ENCODE measurements around the gene CISTR.

CISTR gene

DNA sequence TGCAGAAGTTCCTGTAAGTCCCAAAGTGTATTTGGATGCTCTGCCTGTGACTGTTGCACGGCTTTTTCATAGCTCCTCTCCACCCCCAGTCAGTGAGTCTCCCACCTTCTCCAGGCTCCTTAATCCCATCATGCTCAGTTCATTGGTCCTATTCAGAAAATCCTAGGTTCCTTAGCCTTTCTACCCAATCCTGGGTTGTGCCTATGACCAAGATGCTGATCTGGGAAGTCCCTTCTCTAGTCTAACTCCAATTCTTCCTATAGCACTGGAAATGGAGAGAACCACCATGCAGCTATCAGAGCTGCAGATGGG, 7.7 kb downstream of the CISTR start:
- Histone ChIP-seq H3K27me3 (ENCODE audit: insufficient read depth, low read length) (no peaks in the 10 kb centered on the region), H3K4me3 (ENCODE audit: low read depth, low read length, poor library complexity, severe bottlenecking) (no peak overlapping the region), H3K36me3 (ENCODE audit: insufficient read depth, low read length) (no peaks in the 10 kb centered on the region)

DNA sequence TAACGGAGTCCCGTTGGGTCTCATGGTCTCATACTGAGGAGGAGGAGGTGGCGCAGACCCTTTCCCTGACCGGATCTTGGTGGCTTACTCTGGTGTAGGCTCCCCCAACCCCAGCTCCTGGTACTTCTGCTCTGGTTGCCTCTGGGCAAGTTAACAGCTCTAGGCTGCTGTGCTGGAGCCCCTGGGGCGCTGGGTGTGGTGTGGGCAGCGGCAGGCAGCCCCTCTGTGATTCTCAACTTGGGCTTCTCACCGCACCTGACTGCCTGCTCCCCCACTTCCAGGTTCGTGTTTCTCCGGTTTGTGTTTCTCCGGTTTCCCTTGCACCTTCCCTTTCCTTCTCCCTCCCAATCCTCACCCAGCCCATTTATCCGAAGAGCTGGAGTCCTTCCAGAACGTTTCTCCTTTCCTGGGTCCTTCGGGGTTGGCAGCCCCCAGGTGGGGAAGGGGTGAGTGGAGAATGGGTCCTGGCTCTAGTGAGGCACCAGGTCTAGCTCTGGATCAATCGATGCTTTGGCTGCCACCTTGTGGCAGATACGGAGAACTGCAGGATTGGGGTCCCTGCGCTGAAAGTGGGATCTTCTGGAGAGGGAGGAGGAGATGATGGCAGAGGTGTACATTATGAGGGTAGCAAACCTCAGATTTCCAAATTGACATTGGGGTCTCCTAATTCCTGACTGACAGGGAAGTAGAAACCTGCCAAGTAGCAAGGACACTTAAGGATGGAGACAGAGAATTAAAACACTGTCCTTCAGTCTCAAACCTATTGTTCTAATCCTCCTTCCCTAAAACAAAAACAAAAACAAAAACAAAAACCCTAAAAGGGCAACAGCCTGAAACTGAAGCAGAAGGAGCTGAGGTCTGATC, 8.3 kb downstream of the CISTR start:
- Histone ChIP-seq H3K27ac (ENCODE audit: low read depth, low read length, poor library complexity, severe bottlenecking) (no peak overlapping the region), H3K4me2 (ENCODE audit: low read length) (peak overlapping the region; percentile 29; the same call in 1 of the 2 replicates)

More for the DNA sequence above, 7.7 kb downstream of the CISTR start:
- Histone ChIP-seq H2AFZ (ENCODE audit: low read length) (no peak overlapping the region), H3K27ac (ENCODE audit: low read depth, low read length, poor library complexity, severe bottlenecking) (no peak overlapping the region), H3K79me2 (ENCODE audit: insufficient read depth, low read length) (no peaks in the 10 kb centered on the region), H4K20me1 (ENCODE audit: insufficient read depth, low read length) (no peaks in the 10 kb centered on the region), H3K4me1 (ENCODE audit: insufficient read depth, low read length, severe bottlenecking) (peaks cover 6% of the 10 kb centered on the region), H3K9me3 (ENCODE audit: low read length) (no peaks in the 10 kb centered on the region), H3F3A (ENCODE audit: insufficient read depth, low read length) (no peaks in the 10 kb centered on the region), H3K4me2 (ENCODE audit: low read length) (no peak overlapping the region), H3K9me2 (ENCODE audit: low read depth, low read length) (no peaks in the 10 kb centered on the region), H3K9ac (ENCODE audit: low read length) (no peak overlapping the region)
- TF ChIP-seq EZH2 (IDR thresholded peaks at IDR 0.05; ENCODE audit: borderline replicate concordance, low read length): no peak
- TF ChIP-seq, protein P1, sequence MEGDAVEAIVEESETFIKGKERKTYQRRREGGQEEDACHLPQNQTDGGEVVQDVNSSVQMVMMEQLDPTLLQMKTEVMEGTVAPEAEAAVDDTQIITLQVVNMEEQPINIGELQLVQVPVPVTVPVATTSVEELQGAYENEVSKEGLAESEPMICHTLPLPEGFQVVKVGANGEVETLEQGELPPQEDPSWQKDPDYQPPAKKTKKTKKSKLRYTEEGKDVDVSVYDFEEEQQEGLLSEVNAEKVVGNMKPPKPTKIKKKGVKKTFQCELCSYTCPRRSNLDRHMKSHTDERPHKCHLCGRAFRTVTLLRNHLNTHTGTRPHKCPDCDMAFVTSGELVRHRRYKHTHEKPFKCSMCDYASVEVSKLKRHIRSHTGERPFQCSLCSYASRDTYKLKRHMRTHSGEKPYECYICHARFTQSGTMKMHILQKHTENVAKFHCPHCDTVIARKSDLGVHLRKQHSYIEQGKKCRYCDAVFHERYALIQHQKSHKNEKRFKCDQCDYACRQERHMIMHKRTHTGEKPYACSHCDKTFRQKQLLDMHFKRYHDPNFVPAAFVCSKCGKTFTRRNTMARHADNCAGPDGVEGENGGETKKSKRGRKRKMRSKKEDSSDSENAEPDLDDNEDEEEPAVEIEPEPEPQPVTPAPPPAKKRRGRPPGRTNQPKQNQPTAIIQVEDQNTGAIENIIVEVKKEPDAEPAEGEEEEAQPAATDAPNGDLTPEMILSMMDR (IDR thresholded peaks at IDR 0.05; ENCODE audit: low read length): no peak

DNA sequence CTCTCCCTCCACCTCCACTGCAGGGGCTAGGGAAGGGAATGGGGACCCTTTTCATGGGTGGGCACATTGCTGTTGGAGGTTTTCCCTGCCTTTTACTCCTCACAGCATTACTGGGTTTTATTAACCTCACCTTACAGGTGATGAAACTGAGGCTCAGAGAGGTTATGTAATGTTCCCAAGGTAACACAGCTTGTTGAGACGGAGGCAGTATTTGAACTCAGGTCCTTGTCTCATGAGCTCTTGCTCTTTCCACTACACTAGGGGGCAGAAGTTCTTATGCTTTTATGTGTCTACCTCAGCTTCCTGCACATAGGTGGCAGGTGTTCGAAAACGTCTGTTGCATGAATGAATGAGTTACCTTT, 11.7 kb downstream of the CISTR start:
- Histone ChIP-seq H3K36me3 (ENCODE audit: insufficient read depth, low read length) (no peaks in the 10 kb centered on the region), H3K9me2 (ENCODE audit: low read depth, low read length) (no peaks in the 10 kb centered on the region), H2AFZ (ENCODE audit: low read length) (no peak overlapping the region), H3K27me3 (ENCODE audit: insufficient read depth, low read length) (no peaks in the 10 kb centered on the region), H3K27ac (ENCODE audit: low read depth, low read length, poor library complexity, severe bottlenecking) (no peak overlapping the region), H3K4me3 (ENCODE audit: low read depth, low read length, poor library complexity, severe bottlenecking) (no peak overlapping the region), H4K20me1 (ENCODE audit: insufficient read depth, low read length) (no peaks in the 10 kb centered on the region), H3K9me3 (ENCODE audit: low read length) (no peaks in the 10 kb centered on the region), H3F3A (ENCODE audit: insufficient read depth, low read length) (no peaks in the 10 kb centered on the region), H3K79me2 (ENCODE audit: insufficient read depth, low read length) (no peaks in the 10 kb centered on the region), H3K4me1 (ENCODE audit: insufficient read depth, low read length, severe bottlenecking) (peaks cover 15% of the 10 kb centered on the region), H3K4me2 (ENCODE audit: low read length) (no peak overlapping the region), H3K9ac (ENCODE audit: low read length) (no peak overlapping the region)
- no peak for TF ChIP-seq EZH2 (IDR thresholded peaks at IDR 0.05; ENCODE audit: borderline replicate concordance, low read length)
- TF ChIP-seq, protein P1 (IDR thresholded peaks at IDR 0.05; ENCODE audit: low read length): peak; percentile 34; the same call in 1 of the 2 replicates

More for the DNA sequence above, 8.3 kb downstream of the CISTR start:
- Histone ChIP-seq H3K9me2 (ENCODE audit: low read depth, low read length) (no peaks in the 10 kb centered on the region), H2AFZ (ENCODE audit: low read length) (no peak overlapping the region), H3K79me2 (ENCODE audit: insufficient read depth, low read length) (no peaks in the 10 kb centered on the region), H3K27me3 (ENCODE audit: insufficient read depth, low read length) (no peaks in the 10 kb centered on the region), H3K9ac (ENCODE audit: low read length) (no peak overlapping the region), H3F3A (ENCODE audit: insufficient read depth, low read length) (no peaks in the 10 kb centered on the region), H4K20me1 (ENCODE audit: insufficient read depth, low read length) (no peaks in the 10 kb centered on the region), H3K9me3 (ENCODE audit: low read length) (no peaks in the 10 kb centered on the region), H3K4me1 (ENCODE audit: insufficient read depth, low read length, severe bottlenecking) (peaks cover 12% of the 10 kb centered on the region), H3K4me3 (ENCODE audit: low read depth, low read length, poor library complexity, severe bottlenecking) (no peak overlapping the region), H3K36me3 (ENCODE audit: insufficient read depth, low read length) (no peaks in the 10 kb centered on the region)
- TF ChIP-seq, protein P1 (IDR thresholded peaks at IDR 0.05; ENCODE audit: low read length): peak; percentile 95
- TF ChIP-seq EZH2 (IDR thresholded peaks at IDR 0.05; ENCODE audit: borderline replicate concordance, low read length): no peak
